GM23338 (cell line): ENCODE data around the gene PPP1R7. TPM values are rescaled to one million over a fixed set of nuclear protein-coding genes. Genes with fewer than 3 reads are reported as not detected.

ENCODE experiments used
- ATAC-seq: fragments of 200-7000 bp; cut with Tn5 transposase; 3 replicates; pipeline ENCODE4 v1.9.1; 2020
- DNase-seq: peaks from one replicate; pipeline ENCODE4 v3.0.0-alpha.2; 2015; ENCODE audit warnings: low spot score
- H2AFZ ChIP-seq: fragments of 200-600 bp; sonication (generic); 2 replicates; pipeline ENCODE4 v1.8.0; 2016; ENCODE audit warnings: antibody characterized with exemption, mild to moderate bottlenecking, moderate library complexity
- H3F3A ChIP-seq: fragments of 200-600 bp; sonication (generic); replicated peaks from 2 replicates; pipeline ENCODE4 v1.8.0; 2017; ENCODE audit warnings: antibody characterized with exemption, mixed run types, low read depth
- H3K27ac ChIP-seq: fragments of 200-600 bp; sonication (generic); 2 replicates; pipeline ENCODE4 v1.6.1; 2016; ENCODE audit warnings: low read depth
- H3K27me3 ChIP-seq: fragments of 200-600 bp; sonication (generic); 2 replicates; pipeline ENCODE4 v1.8.0; 2016; ENCODE audit warnings: mild to moderate bottlenecking, mixed run types, moderate library complexity; ENCODE audit not compliant: insufficient read depth
- H3K36me3 ChIP-seq: fragments of 200-600 bp; sonication (generic); 2 replicates; pipeline ENCODE4 v1.8.0; 2016; ENCODE audit warnings: mild to moderate bottlenecking; ENCODE audit not compliant: insufficient read depth
- H3K4me1 ChIP-seq: fragments of 200-600 bp; sonication (generic); 2 replicates; pipeline ENCODE4 v1.8.0; 2016; ENCODE audit warnings: mild to moderate bottlenecking, moderate library complexity; ENCODE audit not compliant: insufficient read depth
- H3K4me2 ChIP-seq: fragments of 200-600 bp; sonication (generic); 2 replicates; pipeline ENCODE4 v1.7.1; 2017; ENCODE audit warnings: mixed run types
- H3K4me3 ChIP-seq: fragments of 200-600 bp; sonication (generic); 2 replicates; pipeline ENCODE4 v1.6.1; 2016; ENCODE audit warnings: mixed run types
- H3K79me2 ChIP-seq: fragments of 200-600 bp; sonication (generic); replicated peaks from 2 replicates; pipeline ENCODE4 v1.8.0; 2017; ENCODE audit warnings: mild to moderate bottlenecking; ENCODE audit not compliant: insufficient read depth
- H3K9me2 ChIP-seq: fragments of 200-600 bp; sonication (generic); 2 replicates; pipeline ENCODE4 v1.8.0; 2017; ENCODE audit not compliant: insufficient read depth
- H4K20me1 ChIP-seq: fragments of 200-600 bp; sonication (generic); replicated peaks from 2 replicates; pipeline ENCODE4 v1.8.0; 2017; ENCODE audit warnings: mild to moderate bottlenecking; ENCODE audit not compliant: insufficient read depth
- H3K27ac Mint-ChIP-seq: 2 replicates; pipeline ENCODE4 v1.8.0; 2020; ENCODE audit warnings: inconsistent platforms, mild to moderate bottlenecking, moderate library complexity, mixed read lengths
- H3K27me3 Mint-ChIP-seq: 3 replicates; pipeline ENCODE4 v1.8.0; 2022; ENCODE audit warnings: low read depth, mild to moderate bottlenecking, moderate library complexity, mixed read lengths, inconsistent platforms; ENCODE audit not compliant: insufficient read depth, poor library complexity
- H3K36me3 Mint-ChIP-seq: 3 replicates; pipeline ENCODE4 v1.8.0; 2021; ENCODE audit warnings: low read depth, mild to moderate bottlenecking, inconsistent platforms, moderate library complexity, mixed read lengths
- H3K4me1 Mint-ChIP-seq: 3 replicates; pipeline ENCODE4 v1.8.0; 2020; ENCODE audit warnings: mild to moderate bottlenecking, inconsistent platforms, mixed read lengths
- H3K4me3 Mint-ChIP-seq: 3 replicates; pipeline ENCODE4 v1.8.0; 2021; ENCODE audit warnings: moderate library complexity, mild to moderate bottlenecking, inconsistent platforms, mixed read lengths
- H3K9me3 Mint-ChIP-seq: 3 replicates; pipeline ENCODE4 v1.8.0; 2020; ENCODE audit warnings: moderate library complexity, mild to moderate bottlenecking, inconsistent platforms, mixed read lengths
- CREB1 ChIP-seq: fragments of 250-450 bp; sonication (Bioruptor Pico); IDR thresholded peaks from 2 replicates; pipeline ENCODE4 v1.5.0; 2020; ENCODE audit warnings: low read depth, mild to moderate bottlenecking, moderate library complexity
- EZH2 ChIP-seq: fragments of 200-600 bp; sonication (generic); IDR thresholded peaks from one replicate; pipeline ENCODE4 v1.8.0; 2017; ENCODE audit warnings: antibody characterized with exemption, mild to moderate bottlenecking, low read depth; ENCODE audit not compliant: unreplicated experiment
- EZH2phosphoT487 ChIP-seq: fragments of 200-600 bp; sonication (generic); IDR thresholded peaks from one replicate; pipeline ENCODE4 v1.8.1; 2018; ENCODE audit warnings: antibody characterized with exemption; ENCODE audit not compliant: unreplicated experiment
- JUNB ChIP-seq: IDR thresholded peaks from one replicate; pipeline ENCODE4 v1.6.1; 2016; ENCODE audit warnings: antibody characterized with exemption; ENCODE audit not compliant: unreplicated experiment
- POLR2AphosphoS5 ChIP-seq: IDR thresholded peaks from 2 replicates; pipeline ENCODE4 v1.6.1; 2016; ENCODE audit warnings: antibody characterized with exemption, low read depth
- STAT1 ChIP-seq: IDR thresholded peaks from one replicate; pipeline ENCODE4 v1.6.1; 2016; ENCODE audit warnings: antibody characterized with exemption; ENCODE audit not compliant: unreplicated experiment
- ZNF114 ChIP-seq: fragments of 250-450 bp; sonication (Bioruptor Pico); IDR thresholded peaks from 2 replicates; pipeline ENCODE4 v1.5.0; 2020; ENCODE audit warnings: mild to moderate bottlenecking, moderate library complexity
- ZNF331 ChIP-seq: fragments of 250-450 bp; sonication (Bioruptor Pico); IDR thresholded peaks from 2 replicates; pipeline ENCODE4 v1.5.0; 2020; ENCODE audit warnings: low read depth, mild to moderate bottlenecking, moderate library complexity
- polyA plus RNA-seq: library from polyadenylated mRNA; unstranded; fragments of >200 nt; fragmentation: Nextera tagmentation; extraction: Ambion mirVana; gene quantifications from 2 replicates; pipeline ENCODE4 v1.2.1, GENCODE V29; 2016
- total RNA-seq: library from RNA; depleted of rRNA; stranded (reverse); fragments of >200 nt; shearing (Covaris generic); gene quantifications from 2 replicates; pipeline ENCODE4 v1.2.3, GENCODE V29; 2014
- TF ChIP-seq, protein P1 (sequence below): IDR thresholded peaks from 2 replicates; pipeline ENCODE4 v1.6.1; 2016; ENCODE audit warnings: antibody characterized with exemption

Gene PPP1R7
- total and polyA plus RNA-seq, 2 experiments from 2014 or later = 48.2 to 94.3 TPM

DNA sequence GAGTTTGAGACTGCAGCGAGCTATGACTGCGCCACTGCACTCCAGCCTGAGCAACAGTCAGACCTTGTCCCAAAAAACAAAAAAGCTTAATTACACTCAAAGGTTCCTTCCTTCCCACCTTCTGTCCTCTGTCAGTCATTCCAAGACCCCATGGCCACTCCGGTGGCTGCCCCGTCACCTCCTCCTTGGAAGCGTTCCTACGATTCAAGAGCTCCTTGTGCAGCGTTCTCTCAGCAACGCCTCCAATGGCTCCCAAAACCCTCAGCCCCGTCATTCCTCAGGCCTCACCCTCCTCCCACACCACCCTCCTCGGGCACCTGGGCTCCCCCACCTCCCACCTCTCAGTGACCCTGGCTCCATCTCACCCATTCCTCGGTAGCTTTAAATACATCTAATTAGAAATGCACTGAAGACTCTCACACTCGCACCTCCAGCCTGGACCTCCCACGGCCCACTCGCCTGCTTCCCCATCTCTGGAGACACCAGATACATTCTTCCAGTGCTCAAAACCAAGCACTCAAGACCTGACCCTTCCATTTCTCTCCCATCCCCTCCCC is 9.0 kb upstream of the PPP1R7 start:
- Histone ChIP-seq H2AFZ (no peak overlapping the region), H3K79me2 (peaks cover 37% of the 10 kb centered on the region), H3K4me2 (no peak overlapping the region), H3K4me3 (no peak overlapping the region), H3K36me3 (peaks cover 14% of the 10 kb centered on the region; the same call in 1 of the 2 replicates), H3K9me2 (no peaks in the 10 kb centered on the region), H3K27ac (no peak overlapping the region), H3K27me3 (no peaks in the 10 kb centered on the region), H3F3A (no peaks in the 10 kb centered on the region), H3K4me1 (no peaks in the 10 kb centered on the region), H4K20me1 (peaks cover 6% of the 10 kb centered on the region)
- Mint-ChIP-seq H3K36me3 (peaks cover 33% of the 10 kb centered on the region), H3K4me1 (no peaks in the 10 kb centered on the region), H3K9me3 (no peaks in the 10 kb centered on the region), H3K27me3 (peaks cover 2% of the 10 kb centered on the region), H3K27ac (no peak overlapping the region), H3K4me3 (no peak overlapping the region)
- DNase-seq = no peak
- ATAC-seq = no peak
- TF ChIP-seq, protein P1, sequence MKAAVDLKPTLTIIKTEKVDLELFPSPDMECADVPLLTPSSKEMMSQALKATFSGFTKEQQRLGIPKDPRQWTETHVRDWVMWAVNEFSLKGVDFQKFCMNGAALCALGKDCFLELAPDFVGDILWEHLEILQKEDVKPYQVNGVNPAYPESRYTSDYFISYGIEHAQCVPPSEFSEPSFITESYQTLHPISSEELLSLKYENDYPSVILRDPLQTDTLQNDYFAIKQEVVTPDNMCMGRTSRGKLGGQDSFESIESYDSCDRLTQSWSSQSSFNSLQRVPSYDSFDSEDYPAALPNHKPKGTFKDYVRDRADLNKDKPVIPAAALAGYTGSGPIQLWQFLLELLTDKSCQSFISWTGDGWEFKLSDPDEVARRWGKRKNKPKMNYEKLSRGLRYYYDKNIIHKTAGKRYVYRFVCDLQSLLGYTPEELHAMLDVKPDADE = no peak
- no peak for TF ChIP-seq ZNF114 (CRISPR knock-in tag)
- no peak for TF ChIP-seq POLR2AphosphoS5

GRCh38 chr2:241142063-241142462 is 8.2 kb upstream of the PPP1R7 start:
- no peak overlapping the region for H3K27ac ChIP-seq
- no peak for DNase-seq
- H3K4me3 ChIP-seq = no peak overlapping the region
- no peak for ATAC-seq
- peaks cover 13% of the 10 kb centered on the region for H4K20me1 ChIP-seq
- Mint-ChIP-seq H3K4me1 (no peaks in the 10 kb centered on the region), H3K9me3 (no peaks in the 10 kb centered on the region), H3K4me3 (no peak overlapping the region; the same call in 2 of the 3 replicates), H3K27ac (peak overlapping the region; percentile 32; the same call in 1 of the 2 replicates), H3K27me3 (peaks cover 2% of the 10 kb centered on the region), H3K36me3 (peaks cover 30% of the 10 kb centered on the region)
- no peak overlapping the region for H2AFZ ChIP-seq
- TF ChIP-seq JUNB (no peak), POLR2AphosphoS5 (no peak), EZH2phosphoT487 (no peak), EZH2 (no peak), ZNF331 (CRISPR knock-in tag) (no peak), STAT1 (no peak)
- TF ChIP-seq, protein P1 = no peak
- H3K4me1 ChIP-seq = no peaks in the 10 kb centered on the region
- H3K4me2 ChIP-seq = no peak overlapping the region
- no peaks in the 10 kb centered on the region for H3K9me2 ChIP-seq
- no peaks in the 10 kb centered on the region for H3K27me3 ChIP-seq
- peaks cover 45% of the 10 kb centered on the region for H3K79me2 ChIP-seq
- H3F3A ChIP-seq = no peaks in the 10 kb centered on the region
- peaks cover 14% of the 10 kb centered on the region; the same call in 1 of the 2 replicates for H3K36me3 ChIP-seq

DNA sequence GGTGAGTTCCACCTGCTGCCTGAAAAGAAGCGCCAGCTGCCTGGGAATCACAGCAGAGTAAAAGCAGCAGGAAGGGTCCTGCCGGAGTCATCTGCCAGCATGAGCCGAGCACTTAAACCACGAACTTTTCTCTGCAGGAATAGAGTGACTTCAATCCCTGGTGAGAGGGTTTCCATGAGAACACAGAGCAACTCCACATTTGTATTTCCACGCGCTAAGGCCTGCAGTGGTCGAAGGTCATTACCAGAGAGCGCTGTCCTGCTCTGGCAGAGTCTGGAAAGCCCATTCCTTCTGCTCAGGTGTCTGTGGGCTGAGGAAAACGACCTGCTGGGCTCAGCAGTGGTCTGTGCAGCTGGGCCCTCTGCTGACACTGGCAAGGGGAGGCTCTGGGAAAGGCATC is 7.7 kb upstream of the PPP1R7 start:
- Mint-ChIP-seq H3K4me1 (no peaks in the 10 kb centered on the region), H3K27me3 (peaks cover 2% of the 10 kb centered on the region), H3K9me3 (no peaks in the 10 kb centered on the region), H3K27ac (no peak overlapping the region), H3K36me3 (peaks cover 30% of the 10 kb centered on the region), H3K4me3 (no peak overlapping the region)
- peaks cover 14% of the 10 kb centered on the region; the same call in 1 of the 2 replicates for H3K36me3 ChIP-seq
- no peaks in the 10 kb centered on the region for H3K9me2 ChIP-seq
- no peaks in the 10 kb centered on the region for H3K4me1 ChIP-seq
- H3K4me2 ChIP-seq = no peak overlapping the region
- H4K20me1 ChIP-seq = peaks cover 15% of the 10 kb centered on the region
- no peak overlapping the region for H3K4me3 ChIP-seq
- ATAC-seq (no peak), DNase-seq (no peak)
- H3K79me2 ChIP-seq = peaks cover 50% of the 10 kb centered on the region
- H3K27me3 ChIP-seq = no peaks in the 10 kb centered on the region
- H3K27ac ChIP-seq = no peak overlapping the region
- H2AFZ ChIP-seq = no peak overlapping the region
- no peaks in the 10 kb centered on the region for H3F3A ChIP-seq
- TF ChIP-seq POLR2AphosphoS5 (no peak), CREB1 (CRISPR knock-in tag) (no peak)
